IPS-NIHi7 (cell line): ENCODE measurements around the gene FASN.

Experiments used
- DNase-seq: peaks from one replicate; pipeline ENCODE4 v3.0.0; 2012; ENCODE audit warnings: mixed read lengths; ENCODE audit errors: extremely low spot score

The FASN gene

DNA sequence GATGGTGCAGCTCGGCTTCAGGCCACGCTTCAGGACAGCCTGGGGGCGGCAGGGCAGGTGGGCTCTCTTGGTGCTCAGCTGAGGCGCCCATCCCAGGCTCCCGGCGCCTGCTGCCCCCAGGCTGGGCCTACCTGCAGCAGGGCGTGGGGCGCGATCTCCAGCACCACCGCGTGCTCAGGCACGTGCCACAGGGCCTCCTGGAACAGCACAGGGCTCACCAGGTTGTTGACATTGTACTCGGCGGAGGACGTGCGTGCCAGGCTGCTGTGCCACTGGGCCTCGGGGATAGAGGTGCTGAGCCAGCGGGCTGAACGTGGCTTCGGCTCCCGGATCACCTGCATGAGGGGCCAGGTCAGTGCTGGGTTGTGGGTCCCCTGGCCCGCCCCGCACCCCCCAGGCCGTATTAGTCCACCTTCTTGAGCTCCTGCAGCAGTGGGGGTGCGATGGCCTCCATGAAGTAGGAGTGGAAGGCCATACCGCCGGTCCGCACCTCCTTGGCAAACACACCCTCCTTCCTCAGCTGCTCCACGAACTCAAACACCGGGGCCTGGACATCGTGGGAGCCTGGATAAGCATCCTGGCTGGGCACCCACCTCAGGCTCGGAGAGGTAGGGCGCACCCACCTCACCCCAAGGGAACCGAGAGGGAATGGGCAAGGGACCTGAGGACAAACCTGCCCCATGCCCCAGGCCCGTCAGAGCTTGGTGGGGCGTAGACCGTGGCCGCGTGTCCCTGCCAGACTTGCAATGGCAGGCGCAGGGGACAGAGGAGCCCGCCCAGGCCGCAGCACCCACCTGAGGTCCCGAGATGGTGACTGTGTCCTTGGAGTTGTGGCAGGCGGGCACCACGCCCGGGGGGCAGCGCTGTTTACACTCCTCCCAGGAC is 9.0 kb downstream of the FASN start:
- no peak for DNase-seq

DNA sequence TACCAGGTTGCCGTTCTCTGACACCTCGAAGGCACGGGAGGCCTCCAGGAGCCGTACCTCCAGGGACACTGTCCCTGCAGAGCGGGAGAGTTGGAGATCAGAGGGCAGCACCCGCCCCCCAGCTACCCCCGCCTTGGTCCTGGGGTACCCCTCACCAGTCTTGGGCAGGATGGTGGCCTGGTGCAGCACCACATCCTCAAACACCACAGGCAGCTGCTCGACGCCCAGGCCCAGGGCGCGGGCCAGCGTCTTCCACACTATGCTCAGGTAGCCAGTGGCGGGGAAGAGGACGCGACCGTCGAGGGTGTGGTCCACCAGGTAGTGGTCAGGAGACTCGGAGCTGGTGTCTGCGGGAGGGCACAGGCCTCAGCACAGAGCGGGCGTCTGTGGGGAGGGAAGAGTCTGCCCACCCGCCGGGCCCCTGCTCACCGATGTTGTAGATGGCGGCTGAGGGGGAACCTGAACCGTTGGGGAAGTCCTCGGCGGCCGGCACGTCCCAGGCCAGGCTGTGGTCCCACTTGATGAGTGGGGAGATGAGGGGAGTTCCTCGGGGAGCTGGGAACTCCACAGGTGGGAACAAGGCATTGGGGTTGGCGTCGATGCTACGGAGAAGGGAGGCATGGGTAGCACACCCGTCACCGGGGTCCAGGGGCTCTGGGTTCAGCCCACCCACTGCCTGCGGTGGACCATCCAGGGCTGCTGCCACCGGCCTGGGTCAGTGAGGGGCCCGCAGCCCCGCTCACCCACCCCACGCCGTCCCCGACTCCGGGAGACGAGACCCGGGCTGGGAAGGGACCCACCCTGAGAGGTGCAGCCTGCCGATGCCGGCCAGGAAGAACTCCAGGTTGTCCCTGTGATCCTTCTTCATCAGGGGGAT is 9.8 kb downstream of the FASN start:
- DNase-seq, result no peak

DNA sequence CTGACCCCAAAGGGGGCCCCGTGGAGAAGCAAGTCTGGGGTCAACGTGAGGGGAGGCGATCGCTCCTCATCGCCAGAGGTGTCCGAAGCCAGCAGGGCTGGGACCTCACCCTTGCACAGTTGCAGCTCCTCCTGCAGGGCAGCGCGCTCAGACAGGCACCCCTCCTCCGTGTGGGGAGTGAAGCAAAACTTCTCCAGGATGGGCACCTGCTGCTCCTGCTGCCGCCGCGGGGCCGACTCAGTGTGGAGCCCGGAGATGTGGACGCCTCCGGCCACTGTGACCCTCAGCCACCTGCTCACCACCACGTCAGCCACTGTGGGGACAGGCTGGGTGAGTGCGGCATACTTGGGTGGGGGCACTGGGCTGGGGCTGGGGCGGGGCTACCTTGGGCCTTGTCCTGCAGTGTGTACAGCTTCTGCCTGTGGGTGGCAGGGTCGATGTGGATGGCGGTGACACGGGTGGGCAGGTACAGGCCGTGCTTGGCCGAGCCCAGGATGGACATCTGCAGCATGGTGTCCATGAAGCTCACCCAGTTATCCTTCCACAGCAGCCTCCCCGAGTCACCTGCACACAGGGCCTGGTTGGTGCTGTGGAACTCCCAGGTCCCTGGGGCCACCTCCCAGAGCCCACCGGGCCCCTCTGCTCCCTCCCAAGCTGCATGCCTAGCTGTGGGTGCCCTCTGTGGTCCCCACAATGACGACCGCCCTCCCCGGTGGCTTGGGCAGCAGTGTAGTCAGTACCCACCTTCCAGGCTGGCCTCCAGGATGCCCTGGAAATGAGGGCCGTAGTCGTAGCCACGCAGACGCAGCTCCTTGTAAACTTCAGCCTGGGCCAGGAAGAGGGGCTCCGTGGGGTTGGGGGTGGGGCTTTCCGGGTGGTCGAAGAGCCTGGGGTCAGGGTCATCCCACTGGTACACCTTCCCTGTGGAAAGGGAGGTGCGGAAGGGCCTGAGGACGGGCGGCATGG is 10.8 kb downstream of the FASN start:
- DNase-seq, result no peak

DNA sequence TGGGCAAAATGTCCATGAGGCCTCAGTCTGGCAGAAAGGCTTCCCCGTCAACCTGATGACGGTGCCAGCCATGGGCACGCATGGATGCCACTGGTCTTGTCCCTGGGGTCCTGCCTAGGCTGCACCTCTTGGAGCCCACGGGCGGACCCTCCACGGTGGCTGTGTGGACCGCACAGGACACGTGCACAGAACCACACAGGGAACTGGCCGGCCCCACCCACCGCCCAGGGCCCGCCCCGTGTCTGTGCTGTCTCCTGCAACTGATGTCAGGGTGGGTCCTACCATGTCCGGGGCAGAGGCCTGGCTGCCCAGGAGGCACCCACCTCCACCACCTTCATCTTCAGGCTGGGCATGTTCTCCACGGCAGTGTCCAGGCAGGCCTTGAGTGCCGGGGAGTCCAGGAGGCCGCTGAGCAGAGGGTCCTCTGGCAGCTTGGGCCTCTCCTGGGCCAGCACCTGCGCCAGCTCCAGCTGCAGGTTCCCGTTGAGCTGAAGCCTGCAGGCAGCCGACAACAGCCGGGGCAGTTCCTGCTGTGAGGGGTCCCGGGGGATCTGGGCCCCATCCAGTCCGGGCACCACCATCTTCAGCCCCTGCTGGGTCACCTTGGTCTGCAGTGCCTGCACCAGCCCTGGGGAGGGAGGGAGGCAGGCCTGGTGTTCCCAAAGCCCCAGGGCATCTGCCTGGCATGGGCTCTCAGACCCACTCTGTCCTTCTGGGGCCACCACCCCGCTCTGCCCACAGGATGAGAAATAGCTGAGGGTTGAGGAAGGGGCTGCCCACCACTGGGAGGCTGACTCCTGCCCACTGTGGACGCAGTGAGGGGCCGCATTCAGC is 11.9 kb downstream of the FASN start:
- DNase-seq, result no peak

DNA sequence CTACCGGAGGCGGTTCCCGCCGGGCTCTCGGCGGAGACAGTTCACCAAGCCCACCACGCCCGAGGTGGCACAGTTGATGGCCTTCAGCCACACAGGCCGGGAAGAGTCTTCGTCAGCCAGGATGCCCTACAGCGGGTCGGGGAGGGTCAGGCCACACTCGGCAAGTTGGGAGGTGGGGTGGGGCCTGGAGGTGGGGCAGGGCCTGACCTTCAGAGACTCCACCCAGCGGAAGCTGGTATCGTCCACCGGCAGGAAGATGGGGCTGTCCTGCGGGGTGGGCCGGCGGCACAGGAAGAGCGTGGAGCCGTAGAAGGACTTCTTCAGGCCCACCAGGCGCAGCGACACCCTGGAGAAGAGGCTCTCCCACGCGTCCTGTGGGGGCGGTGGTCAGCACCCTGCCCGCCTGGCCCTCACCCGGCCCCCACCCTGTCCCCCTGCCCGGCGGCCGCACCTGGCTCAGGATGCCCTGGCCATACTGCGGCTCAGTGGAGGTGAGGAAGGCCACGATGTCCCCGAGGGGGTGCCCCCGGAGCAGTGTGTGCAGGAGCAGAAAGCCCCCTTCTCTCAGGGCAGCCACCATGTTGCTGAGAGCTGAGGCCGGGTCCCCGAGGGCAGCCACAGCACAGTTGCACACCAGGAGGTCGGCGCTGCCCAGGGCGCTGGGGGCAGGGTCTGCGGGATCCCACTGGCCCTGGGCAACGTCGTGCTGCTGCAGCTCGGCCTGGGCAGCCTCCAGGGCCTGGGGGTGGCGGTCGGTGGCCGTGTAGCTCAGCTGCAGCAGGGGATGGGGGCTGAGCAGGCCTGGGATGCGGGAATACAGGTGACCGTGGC is 12.8 kb downstream of the FASN start:
- DNase-seq, result no peak

DNA sequence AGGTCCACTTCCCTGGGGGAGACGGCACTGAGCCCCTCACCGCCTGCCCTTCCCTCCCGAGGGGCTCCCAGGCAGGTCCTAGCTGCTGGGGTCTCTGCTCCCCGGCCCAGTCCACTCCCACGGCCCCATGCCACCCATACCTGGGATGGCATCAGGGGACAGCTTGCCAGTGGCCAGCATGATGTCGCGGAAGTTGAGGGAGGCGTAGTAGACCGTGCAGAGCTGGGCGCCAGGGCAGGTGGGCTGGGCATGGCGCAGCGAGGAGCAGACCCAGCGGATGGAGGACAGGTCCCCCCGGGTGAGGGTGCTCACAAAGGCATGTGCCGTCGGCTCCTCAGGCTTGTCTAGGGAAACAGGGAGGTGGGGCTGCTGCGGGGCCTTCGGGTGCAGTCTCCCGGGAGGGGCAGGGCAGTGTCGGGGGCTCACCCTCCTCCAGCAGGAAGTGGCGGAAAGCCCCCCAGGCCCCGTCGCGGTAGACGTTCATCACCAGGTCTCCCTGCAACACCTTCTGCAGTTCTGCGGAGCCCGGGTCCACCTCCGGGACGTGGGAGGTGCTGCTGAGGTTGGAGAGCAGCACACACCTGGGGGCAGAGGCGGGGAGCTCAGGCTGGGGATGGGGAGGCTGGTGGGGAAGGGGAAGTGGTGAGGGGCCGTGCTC is 13.5 kb downstream of the FASN start:
- DNase-seq, result no peak

DNA sequence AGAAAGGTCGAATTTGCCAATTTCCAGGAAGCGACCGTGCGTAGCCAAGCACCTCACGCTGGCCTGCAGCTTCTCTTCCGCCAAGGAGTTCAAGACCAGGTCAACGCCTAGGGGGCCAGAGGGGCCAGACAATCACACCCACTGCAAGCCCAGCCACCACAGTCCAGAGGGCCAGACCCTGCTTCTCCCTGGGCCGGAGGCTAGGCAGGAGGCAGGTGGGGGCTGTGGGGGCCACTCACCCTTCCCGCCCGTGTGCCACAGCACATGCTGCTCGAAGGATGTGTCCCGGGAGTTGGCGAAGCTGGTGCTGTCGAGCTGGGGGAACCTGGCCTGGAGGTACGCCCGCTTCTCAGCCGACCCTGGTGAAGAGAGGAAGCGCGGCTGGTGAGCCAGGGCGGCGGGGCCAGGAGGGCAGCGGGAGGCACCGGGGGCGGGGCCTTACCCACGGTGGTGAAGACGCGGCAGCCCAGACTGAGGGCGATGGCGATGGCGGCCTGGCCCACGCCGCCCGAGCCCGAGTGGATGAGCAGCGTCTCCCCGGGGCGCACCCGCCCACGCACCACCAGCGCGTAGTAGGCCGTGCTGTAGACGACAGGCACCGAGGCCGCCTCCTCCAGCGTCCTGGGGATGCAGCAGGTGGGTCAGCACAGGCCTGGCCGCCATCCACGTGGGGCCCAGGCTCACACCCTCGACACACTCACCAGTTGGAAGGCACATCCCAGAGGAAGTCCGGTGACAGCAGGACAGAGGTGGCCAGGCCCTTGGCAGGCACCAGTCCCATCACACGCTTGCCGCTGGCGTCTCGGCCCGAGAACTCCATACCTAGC is 14.3 kb downstream of the FASN start:
- DNase-seq, result no peak

DNA sequence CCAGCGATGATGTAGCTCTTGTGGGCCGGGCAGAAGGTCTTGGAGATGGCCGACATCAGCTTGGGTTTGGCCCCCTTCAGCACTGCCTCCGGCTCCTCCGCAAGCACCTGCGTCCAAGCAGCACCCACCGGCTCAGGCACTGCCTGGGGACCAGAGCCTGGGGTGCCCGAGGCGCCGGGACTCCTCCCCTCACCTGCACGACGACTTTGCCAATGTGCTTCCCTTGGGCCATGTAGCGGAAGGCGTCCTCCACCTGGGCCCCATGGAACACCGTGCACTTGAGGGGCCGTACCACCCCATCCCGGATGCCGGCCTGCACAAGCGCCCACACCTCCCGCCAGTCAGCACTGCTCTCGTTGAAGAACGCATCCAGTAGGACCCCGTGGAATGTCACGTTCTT is 15.0 kb downstream of the FASN start:
- DNase-seq, result no peak

DNA sequence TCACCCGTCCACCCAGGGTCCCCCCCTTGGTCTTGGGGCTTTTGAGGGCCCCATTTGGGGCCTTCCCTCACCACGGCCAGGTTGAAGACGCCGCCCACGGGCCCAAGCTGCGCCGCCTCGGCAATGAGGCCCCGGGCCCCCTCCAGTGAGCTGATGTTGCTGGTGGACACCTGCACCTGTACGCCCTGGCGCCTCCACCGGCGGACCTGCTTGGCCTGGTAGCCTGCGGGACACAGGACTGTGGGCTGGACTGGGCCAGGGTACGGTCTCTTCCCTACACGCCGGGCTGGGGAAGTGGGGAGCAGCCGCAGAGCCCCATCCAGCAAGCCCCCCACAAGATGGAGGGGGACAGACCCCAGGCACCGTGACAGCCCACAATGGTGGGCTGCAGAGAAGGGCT is 15.6 kb downstream of the FASN start:
- no peak for DNase-seq

DNA sequence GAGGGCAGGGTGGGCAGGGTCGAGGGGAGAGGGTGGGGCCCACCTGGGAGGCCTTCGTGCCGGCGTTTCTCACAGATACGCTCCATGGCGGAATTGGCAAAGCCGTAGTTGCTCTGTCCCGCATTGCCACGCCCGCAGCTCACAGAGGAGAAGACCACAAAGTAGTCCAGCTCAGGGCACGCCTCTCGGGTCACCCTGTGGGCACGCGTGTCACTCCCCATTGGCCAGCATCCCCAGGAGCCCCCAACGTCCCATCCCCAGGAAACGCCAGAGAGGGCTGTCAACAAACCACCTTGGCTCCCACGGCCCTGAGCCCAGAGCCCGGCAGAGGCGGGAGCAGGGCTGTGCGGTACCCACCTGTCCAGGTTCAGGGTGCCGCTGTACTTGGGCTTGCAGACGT is 16.1 kb downstream of the FASN start:
- no peak for DNase-seq

DNA sequence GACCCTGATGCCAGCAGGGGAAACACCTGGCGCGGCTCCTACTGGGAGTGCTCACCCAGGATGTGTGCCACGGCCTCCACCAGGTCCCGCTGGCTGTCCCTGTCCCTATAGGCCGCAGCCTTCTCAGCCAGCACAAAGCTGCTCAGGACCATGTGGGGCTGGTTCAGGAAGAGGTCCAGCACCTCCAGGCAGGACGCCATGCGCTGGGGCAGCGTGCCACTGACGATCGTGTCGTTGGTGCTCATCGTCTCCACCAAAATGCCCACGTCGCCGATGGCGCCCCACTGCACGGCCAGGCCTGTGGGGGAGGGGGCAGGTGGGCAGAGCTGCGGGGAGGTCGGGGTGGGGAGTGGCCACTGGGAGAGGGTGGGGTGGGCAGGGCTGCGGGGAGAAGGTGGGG is 16.5 kb downstream of the FASN start:
- no peak for DNase-seq

DNA sequence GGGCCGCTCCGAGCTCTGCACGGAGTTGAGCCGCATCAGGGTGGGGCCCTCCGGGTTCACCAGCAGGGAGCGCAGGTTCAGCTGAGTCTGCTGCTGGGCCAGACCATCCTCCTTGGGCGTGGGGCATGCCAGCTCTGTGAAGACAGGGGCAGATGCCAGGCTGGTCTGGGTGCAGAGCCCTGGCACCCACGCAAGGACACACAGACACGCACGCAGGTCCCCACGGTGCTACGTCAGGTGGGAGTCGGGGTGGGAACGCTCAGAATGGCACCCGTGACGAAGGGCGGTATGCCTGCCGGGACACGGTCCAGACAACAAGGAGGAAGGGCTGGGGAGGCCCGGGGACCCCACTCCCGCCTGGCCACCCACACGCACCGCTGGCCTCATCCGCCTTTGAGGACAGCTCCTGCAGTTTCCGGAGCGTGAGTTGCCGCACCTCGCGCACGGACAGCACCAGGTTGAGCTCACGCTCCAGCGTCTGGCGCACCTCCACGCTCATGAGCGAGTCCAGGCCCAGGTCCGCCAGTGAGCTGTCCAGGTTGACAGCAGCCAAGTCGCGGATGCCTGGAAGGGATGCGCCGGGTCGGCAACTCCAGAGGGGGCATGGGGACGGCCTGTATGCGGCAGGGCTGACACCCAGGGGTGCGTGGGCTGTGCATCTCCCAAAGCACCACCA is 17.1 kb downstream of the FASN start:
- no peak for DNase-seq

DNA sequence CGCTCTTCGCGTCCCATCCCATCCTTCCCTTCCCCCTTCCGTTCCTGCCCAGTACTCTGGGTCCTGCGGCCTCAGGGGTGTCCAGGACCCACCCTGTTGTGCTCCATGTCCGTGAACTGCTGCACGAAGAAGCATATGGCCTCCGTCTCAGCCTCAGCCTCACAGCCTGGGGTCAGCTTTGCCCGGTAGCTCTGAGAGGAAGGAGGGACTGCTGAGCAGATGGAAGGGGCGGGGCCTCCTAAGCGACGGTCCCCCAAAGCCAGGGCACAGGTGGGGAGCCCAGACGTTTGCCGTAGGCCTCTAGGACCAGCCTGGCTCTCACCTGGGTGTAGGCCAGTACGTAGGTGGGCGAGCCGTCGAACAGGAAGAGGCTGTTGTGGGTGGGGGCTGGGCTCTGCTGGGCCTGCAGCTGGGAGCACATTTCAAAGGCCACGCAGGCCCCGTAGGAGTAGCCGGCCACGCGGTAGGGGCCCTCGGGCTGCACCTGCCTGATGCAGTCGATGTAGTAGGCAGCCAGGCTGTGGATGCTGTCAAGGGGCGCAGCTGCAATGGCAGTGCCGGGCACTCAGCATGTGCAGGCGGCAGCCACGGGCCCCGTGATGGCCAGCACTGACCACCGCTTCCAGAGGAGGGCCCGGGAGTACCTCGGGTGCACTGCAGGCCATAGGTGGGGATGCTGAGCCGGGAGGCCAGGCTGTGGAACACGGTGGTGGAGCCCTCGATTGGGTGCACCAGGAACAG is 17.8 kb downstream of the FASN start:
- DNase-seq, result no peak

DNA sequence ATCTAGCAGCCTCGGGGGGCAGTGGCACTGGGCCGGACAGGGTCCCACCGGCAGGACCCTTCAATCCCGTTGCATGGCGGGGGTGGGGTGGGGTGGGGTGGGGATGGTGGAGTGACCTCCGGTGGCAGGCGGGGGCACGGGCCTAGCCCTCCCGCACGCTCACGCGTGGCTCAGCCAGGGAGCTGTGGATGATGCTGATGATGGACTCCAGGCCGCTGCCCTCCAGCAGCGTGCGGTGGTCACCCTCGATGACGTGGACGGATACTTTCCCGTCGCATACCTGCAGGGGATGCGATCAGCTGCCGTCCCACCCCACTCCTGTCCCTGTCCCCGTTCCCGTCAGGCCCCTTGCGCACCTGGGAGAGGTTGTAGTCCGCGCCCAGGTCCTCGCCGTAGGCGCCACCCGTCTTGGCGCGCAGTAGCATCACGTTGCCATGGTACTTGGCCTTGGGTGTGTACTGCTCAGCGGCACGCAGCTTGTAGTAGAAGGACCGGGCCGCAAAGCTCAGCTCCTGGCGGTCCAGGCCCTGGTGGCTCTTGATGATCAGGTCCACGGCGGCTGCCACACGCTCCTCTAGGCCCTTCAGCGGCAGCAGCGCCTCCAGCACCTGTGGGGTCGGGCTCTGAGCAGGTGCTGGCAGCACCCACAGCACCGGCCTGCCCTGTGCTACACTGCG is 18.9 kb downstream of the FASN start:
- DNase-seq, result no peak

DNA sequence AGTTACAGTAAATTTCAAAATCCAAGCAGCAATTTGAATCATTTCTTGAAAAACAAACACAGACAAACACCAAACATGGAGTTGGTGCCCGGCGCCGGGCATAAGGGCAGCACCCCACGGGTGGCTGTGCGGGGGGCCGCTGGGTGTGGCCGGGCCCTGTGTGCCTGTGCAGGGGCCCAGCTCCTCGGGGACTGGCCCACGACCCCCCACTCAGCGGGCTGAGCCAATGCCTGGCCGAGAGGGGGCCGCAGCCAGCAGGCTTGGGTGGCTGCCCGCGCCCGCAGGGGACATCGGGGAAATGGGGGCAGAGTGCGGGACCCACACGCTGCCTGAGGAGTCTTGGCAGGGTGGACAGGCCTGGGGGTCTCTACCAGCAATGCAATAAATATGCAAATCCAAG is 19.6 kb downstream of the FASN start:
- DNase-seq, result no peak

DNA sequence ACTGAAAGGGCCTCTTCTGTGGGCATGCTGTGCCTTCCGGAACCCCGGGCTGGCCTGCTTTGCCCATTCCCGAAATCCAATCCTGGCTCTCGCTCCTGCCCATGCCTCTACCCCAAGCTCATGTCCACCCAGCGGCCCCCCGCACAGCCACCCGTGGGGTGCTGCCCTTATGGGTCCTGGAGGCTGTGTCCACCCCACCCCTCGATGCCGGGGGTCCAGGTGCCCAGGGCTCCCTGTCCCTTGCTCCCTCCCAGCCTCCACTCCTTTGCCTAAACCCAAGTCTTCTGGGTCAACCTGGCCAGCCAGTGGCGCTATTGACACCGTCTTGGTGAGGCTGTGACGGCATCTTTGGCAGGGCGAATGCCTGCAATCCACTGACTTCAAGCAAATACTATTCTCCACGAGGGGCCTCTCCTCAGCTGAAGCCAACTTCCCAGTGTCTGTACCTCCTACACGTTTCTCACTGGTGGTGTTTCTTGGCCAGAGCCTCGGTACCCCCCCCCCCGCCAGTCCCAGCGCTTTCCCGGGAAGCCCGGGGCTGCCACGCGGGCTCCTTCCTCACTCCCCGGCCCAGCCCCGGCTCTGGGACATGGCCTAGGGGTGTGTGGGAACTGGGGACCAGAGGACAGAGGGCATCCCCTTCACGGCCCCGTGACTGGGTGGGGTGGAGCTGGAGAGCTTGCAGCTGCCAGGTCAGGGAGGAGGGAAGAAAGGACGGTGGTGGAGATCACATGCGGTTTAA is 20.2 kb downstream of the FASN start:
- DNase-seq, result no peak
